HFF-Myc (cell line): ENCODE data around the gene RNLS.

ENCODE experiments used
- DNase-seq: peaks from one replicate; pipeline ENCODE4 v3.0.0-alpha.2; 2011; ENCODE audit warnings: low read depth; ENCODE audit errors: extremely low read depth
- H3K4me3 ChIP-seq: replicated peaks from 2 replicates; pipeline ENCODE4 v1.5.1; 2011; ENCODE audit warnings: low read depth, mild to moderate bottlenecking, control low read depth, low read length
- CTCF ChIP-seq: IDR thresholded peaks from 2 replicates; pipeline ENCODE4 v1.5.1; 2012; ENCODE audit warnings: mild to moderate bottlenecking, low read depth, low read length, control low read depth; ENCODE audit errors: missing control alignments

The RNLS gene

GRCh38 chr10:88521791-88522190, 61.3 kb downstream of the RNLS start:
- H3K4me3 ChIP-seq: no peak overlapping the region
- no peak for TF ChIP-seq CTCF
- no peak for DNase-seq

- no peak overlapping the region for H3K4me3 ChIP-seq
- no peak for TF ChIP-seq CTCF
- DNase-seq: no peak
These were observed 67.9 kb downstream of the RNLS start for GRCh38 chr10:88515235-88515634.

- no peak for DNase-seq
- no peak overlapping the region for H3K4me3 ChIP-seq
- TF ChIP-seq CTCF: no peak
These were observed 70.5 kb downstream of the RNLS start for GRCh38 chr10:88512599-88512998.

GRCh38 chr10:88508796-88509195, 74.3 kb downstream of the RNLS start:
- no peak for DNase-seq
- no peak overlapping the region for H3K4me3 ChIP-seq
- no peak for TF ChIP-seq CTCF

- no peak for DNase-seq
- TF ChIP-seq CTCF: no peak
These were observed 75.2 kb downstream of the RNLS start for GRCh38 chr10:88507826-88508453.

GRCh38 chr10:88507404-88507803, 75.7 kb downstream of the RNLS start:
- no peak for TF ChIP-seq CTCF
- H3K4me3 ChIP-seq: no peak overlapping the region
- DNase-seq: no peak

More at GRCh38 chr10:88507826-88508453, 75.2 kb downstream of the RNLS start:
- no peak overlapping the region for H3K4me3 ChIP-seq

- no peak overlapping the region for H3K4me3 ChIP-seq
- no peak for DNase-seq
- no peak for TF ChIP-seq CTCF
These were observed 77.4 kb downstream of the RNLS start for GRCh38 chr10:88505680-88506215.
